DND-41 (cell line): ENCODE results near the gene KCNMB1.

Experiments
- ATAC-seq: fragments of 200-7000 bp; cut with Tn5 transposase; 3 replicates; pipeline ENCODE4 v1.9.1; 2021; ENCODE audit warnings: low read depth; ENCODE audit not compliant: insufficient read depth
- DNase-seq: peaks from one replicate; pipeline ENCODE4 v3.0.0-alpha.2; 2020
- H2AFZ ChIP-seq: 2 replicates; pipeline ENCODE4 v1.6.0; 2012; ENCODE audit warnings: low read depth, low read length
- H3K27ac ChIP-seq: 2 replicates; pipeline ENCODE4 v1.5.1; 2012; ENCODE audit warnings: low read length, inconsistent platforms
- H3K27me3 ChIP-seq: fragments of 200-600 bp; sonication (generic); 2 replicates; pipeline ENCODE4 v1.6.0; 2012; ENCODE audit warnings: low read length, mild to moderate bottlenecking, inconsistent platforms; ENCODE audit not compliant: insufficient read depth, poor library complexity
- H3K36me3 ChIP-seq: 2 replicates; pipeline ENCODE4 v1.5.1; 2012; ENCODE audit warnings: low read length, inconsistent platforms; ENCODE audit not compliant: insufficient read depth
- H3K4me1 ChIP-seq: 2 replicates; pipeline ENCODE4 v1.5.1; 2012; ENCODE audit warnings: mild to moderate bottlenecking, low read length; ENCODE audit not compliant: insufficient read depth
- H3K4me2 ChIP-seq: 2 replicates; pipeline ENCODE4 v1.6.0; 2012; ENCODE audit warnings: mild to moderate bottlenecking, moderate library complexity, low read length, inconsistent platforms; ENCODE audit not compliant: insufficient read depth
- H3K4me3 ChIP-seq, 2 experiments: fragments of 200-600 bp in 1 of 2; shearing (Covaris generic) in 1 of 2; 2 replicates each; pipeline ENCODE4 v1.5.1; 2012 to 2016; ENCODE audit warnings: inconsistent platforms in 2 of 2, low read length in 2 of 2, mild to moderate bottlenecking in 2 of 2, low read depth in 1 of 2, moderate library complexity in 1 of 2
- H3K79me2 ChIP-seq: 2 replicates; pipeline ENCODE4 v1.6.0; 2012; ENCODE audit warnings: low read length, inconsistent platforms; ENCODE audit not compliant: insufficient read depth
- H3K9ac ChIP-seq: 2 replicates; pipeline ENCODE4 v1.6.0; 2012; ENCODE audit warnings: low read depth, mild to moderate bottlenecking, inconsistent platforms, low read length, moderate library complexity
- H3K9me3 ChIP-seq: 2 replicates; pipeline ENCODE4 v1.5.1; 2012; ENCODE audit warnings: low read length, moderate library complexity, mild to moderate bottlenecking, inconsistent platforms; ENCODE audit not compliant: insufficient read depth, severe bottlenecking
- H4K20me1 ChIP-seq: 2 replicates; pipeline ENCODE4 v1.6.0; 2012; ENCODE audit warnings: low read length; ENCODE audit not compliant: insufficient read depth
- EZH2 ChIP-seq: IDR thresholded peaks from 3 replicates; pipeline ENCODE4 v1.6.1; 2012; ENCODE audit warnings: borderline replicate concordance, low read depth, mild to moderate bottlenecking, moderate library complexity, low read length, inconsistent platforms; ENCODE audit not compliant: severe bottlenecking
- TF ChIP-seq, protein P1 (sequence below): IDR thresholded peaks from 2 replicates; pipeline ENCODE4 v1.5.1; 2012; ENCODE audit warnings: borderline replicate concordance, low read length, moderate library complexity, mild to moderate bottlenecking; ENCODE audit not compliant: poor library complexity, severe bottlenecking; ENCODE audit errors: extremely low read depth

Gene KCNMB1

DNA sequence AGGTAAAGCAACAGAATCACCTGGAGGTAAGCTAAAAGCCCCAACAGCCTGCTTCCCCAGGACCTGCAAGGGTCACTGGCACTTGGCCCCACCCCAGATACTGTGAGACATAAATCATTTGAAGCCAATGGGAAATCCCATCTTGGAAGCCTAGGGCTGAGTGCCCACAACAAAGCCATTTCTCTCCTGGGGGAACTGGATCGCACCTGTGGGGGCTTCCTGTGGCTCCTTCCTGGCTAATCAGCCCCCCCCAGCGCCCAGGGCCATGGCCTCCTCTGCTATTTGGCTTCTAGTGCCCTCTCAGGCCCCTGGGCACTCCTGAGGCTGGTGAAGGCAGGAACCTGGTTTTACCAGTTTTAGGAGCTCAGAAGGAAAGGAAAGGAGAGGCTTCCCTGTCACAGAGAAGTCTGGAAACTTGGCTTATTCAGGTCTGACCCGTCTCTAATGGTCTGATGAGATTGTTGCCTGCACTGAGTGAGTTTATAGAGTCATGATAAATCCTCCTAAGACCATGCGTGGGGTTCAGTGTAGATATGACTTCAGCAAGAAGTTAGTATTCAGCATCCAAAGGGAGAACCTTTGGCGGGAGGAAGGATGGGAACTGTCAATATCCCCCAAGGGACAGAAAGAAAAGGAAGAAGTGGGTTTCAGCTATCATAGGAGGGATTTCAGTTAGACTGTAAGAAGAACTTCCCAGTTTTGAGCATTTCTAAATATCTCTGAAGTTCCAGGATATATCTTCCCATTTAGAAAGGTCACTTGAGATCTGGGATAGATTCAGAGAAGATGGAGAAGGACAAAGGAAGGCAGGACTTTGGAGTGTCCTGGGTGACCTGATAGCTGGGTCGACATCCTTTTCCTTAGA lies 1.2 kb downstream of the KCNMB1 start:
- no peak for ATAC-seq
- DNase-seq, result no peak
- no peak overlapping the region for H3K9ac ChIP-seq
- H3K79me2 ChIP-seq, result no peaks in the 10 kb centered on the region
- no peaks in the 10 kb centered on the region for H3K9me3 ChIP-seq
- H3K27me3 ChIP-seq, result peaks cover 3% of the 10 kb centered on the region
- TF ChIP-seq EZH2, result no peak
- TF ChIP-seq, protein P1, sequence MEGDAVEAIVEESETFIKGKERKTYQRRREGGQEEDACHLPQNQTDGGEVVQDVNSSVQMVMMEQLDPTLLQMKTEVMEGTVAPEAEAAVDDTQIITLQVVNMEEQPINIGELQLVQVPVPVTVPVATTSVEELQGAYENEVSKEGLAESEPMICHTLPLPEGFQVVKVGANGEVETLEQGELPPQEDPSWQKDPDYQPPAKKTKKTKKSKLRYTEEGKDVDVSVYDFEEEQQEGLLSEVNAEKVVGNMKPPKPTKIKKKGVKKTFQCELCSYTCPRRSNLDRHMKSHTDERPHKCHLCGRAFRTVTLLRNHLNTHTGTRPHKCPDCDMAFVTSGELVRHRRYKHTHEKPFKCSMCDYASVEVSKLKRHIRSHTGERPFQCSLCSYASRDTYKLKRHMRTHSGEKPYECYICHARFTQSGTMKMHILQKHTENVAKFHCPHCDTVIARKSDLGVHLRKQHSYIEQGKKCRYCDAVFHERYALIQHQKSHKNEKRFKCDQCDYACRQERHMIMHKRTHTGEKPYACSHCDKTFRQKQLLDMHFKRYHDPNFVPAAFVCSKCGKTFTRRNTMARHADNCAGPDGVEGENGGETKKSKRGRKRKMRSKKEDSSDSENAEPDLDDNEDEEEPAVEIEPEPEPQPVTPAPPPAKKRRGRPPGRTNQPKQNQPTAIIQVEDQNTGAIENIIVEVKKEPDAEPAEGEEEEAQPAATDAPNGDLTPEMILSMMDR, result no peak
- H4K20me1 ChIP-seq, result no peaks in the 10 kb centered on the region
- H3K27ac ChIP-seq, result no peak overlapping the region
- H3K4me1 ChIP-seq, result no peaks in the 10 kb centered on the region
- no peaks in the 10 kb centered on the region for H3K36me3 ChIP-seq
- H3K4me3 ChIP-seq, result no peak overlapping the region
- H2AFZ ChIP-seq, result no peak overlapping the region
- H3K4me2 ChIP-seq, result no peak overlapping the region

DNA sequence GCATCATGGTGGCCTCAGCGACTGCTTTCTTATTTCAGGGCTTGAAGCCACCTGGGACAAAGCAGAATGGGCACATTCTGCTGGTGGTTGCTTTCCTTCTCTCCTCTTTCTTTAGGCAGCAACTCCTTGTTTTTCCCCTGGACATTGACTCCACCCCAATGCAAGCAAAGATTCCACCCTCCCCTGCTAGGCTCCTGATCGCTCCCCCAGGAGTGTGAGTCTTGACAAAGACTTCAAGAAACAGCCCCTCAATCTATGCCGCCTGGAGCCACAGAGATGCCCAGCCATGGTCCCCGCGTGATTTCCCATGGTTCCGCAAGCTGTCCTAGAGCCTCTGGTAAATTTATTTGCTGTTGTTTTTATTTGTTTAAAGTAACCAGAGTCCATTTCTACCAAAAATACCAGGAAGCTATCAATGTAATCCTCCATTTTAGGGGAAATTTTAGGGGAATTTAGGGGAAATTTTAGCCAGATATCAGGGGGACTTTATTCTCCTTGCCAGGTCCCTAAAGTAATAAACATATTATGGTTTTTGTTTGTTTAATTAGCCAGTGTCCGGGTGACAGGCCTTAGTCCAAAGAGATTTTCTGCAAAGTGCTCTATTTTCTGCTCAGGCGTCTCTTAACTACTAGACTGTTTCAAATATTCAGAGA lies 2.3 kb downstream of the KCNMB1 start:
- H3K27me3 ChIP-seq, result peaks cover 3% of the 10 kb centered on the region
- no peak overlapping the region for H3K4me3 ChIP-seq
- no peak overlapping the region for H3K27ac ChIP-seq
- no peaks in the 10 kb centered on the region for H4K20me1 ChIP-seq
- no peak for TF ChIP-seq EZH2
- TF ChIP-seq, protein P1, result no peak
- H2AFZ ChIP-seq, result no peak overlapping the region
- H3K9ac ChIP-seq, result no peak overlapping the region
- ATAC-seq (no peak), DNase-seq (no peak)
- H3K4me2 ChIP-seq, result no peak overlapping the region
- no peaks in the 10 kb centered on the region for H3K9me3 ChIP-seq
- H3K4me1 ChIP-seq, result no peaks in the 10 kb centered on the region
- H3K79me2 ChIP-seq, result no peaks in the 10 kb centered on the region
- no peaks in the 10 kb centered on the region for H3K36me3 ChIP-seq

DNA sequence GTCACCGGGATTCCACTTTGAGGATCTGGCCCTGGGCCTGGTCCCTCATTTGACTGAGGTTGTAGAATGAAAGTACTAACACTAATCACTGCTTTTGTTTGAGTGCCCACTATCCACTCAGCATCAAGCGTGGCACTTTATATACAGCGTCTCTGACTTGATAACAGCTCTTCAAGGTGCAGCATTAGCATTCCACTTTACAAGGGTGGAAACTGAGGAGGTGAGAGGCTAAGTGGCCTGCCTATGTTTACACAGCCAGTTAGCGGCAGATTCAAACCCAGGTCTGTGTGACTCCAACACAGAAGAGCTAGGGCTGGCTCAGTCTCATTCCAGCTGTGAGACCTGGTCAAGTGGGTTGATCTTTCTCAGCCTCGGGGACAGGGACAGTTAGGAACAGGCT lies 5.9 kb downstream of the KCNMB1 start:
- no peak overlapping the region for H2AFZ ChIP-seq
- H3K4me2 ChIP-seq, result no peak overlapping the region
- peaks cover 3% of the 10 kb centered on the region for H3K27me3 ChIP-seq
- H3K79me2 ChIP-seq, result no peaks in the 10 kb centered on the region
- H3K9ac ChIP-seq, result no peak overlapping the region
- no peak for ATAC-seq
- no peaks in the 10 kb centered on the region for H3K36me3 ChIP-seq
- H4K20me1 ChIP-seq, result no peaks in the 10 kb centered on the region
- H3K4me1 ChIP-seq, result no peaks in the 10 kb centered on the region
- no peak for TF ChIP-seq EZH2
- TF ChIP-seq, protein P1, result no peak
- no peak overlapping the region for H3K27ac ChIP-seq
- DNase-seq, result no peak
- no peak overlapping the region for H3K4me3 ChIP-seq
- H3K9me3 ChIP-seq, result no peaks in the 10 kb centered on the region
